GM18873 (cell line): ENCODE data around the gene SAT2.

Source experiments
- ATAC-seq: cut with Tn5 transposase; IDR thresholded peaks from one replicate; pipeline ENCODE4 v1.9.1; 2021; ENCODE audit warnings: mild to moderate bottlenecking, moderate library complexity, moderate number of reproducible peaks; ENCODE audit not compliant: unreplicated experiment, low FRiP score

SAT2 gene

GRCh38 chr17:7593296-7593695 is 34.3 kb downstream of the SAT2 start:
- ATAC-seq, result no peak

- no peak for ATAC-seq
Measured at GRCh38 chr17:7592422-7593021, 35.1 kb downstream of the SAT2 start.

GRCh38 chr17:7591596-7591995 is 36.0 kb downstream of the SAT2 start:
- no peak for ATAC-seq

GRCh38 chr17:7590743-7591142 is 36.9 kb downstream of the SAT2 start:
- ATAC-seq, result no peak

- ATAC-seq, result no peak
Measured at GRCh38 chr17:7589891-7590691, 37.5 kb downstream of the SAT2 start, which contains the start of gene SOX15. SOX15 (minus strand) TSS chr17:7590094; CDS start chr17:7589676, 418 bp downstream.

GRCh38 chr17:7589204-7589868 is 38.3 kb downstream of the SAT2 start:
- no peak for ATAC-seq

- no peak for ATAC-seq
Measured at GRCh38 chr17:7588553-7589203, 38.9 kb downstream of the SAT2 start.

GRCh38 chr17:7587420-7588151 is 40.0 kb downstream of the SAT2 start:
- ATAC-seq, result no peak

GRCh38 chr17:7586673-7587419 is 40.8 kb downstream of the SAT2 start:
- ATAC-seq, result no peak

GRCh38 chr17:7583253-7584109 is 44.1 kb downstream of the SAT2 start, which contains the start of gene MPDU1:
MPDU1 (plus strand) TSS chr17:7583852; CDS start chr17:7583863, 11 bp downstream.
- ATAC-seq, result peak; percentile 65

- ATAC-seq, result no peak
Measured at GRCh38 chr17:7582396-7583252, 45.0 kb downstream of the SAT2 start.

- ATAC-seq, result no peak
Measured at GRCh38 chr17:7580604-7581575, 46.7 kb downstream of the SAT2 start.

GRCh38 chr17:7579834-7580603 is 47.6 kb downstream of the SAT2 start:
- ATAC-seq, result no peak

- no peak for ATAC-seq
Measured at GRCh38 chr17:7579001-7579833, 48.4 kb downstream of the SAT2 start, which contains the start of gene CD68. CD68 (plus strand) TSS chr17:7579638; CDS start chr17:7579678, 40 bp downstream.
